GF-D8 (cell line): Measurements from ENCODE around the gene MAP2K5.
"Not testable (repeated sequence)": the region's sequence is repeated elsewhere in the genome, so short reads cannot be mapped to it uniquely, and the experiment has no call there.

Experiments
- DNase-seq: peaks from one replicate; lab custom pipeline; 2025; lab: John Stamatoyannopoulos, UW

The MAP2K5 gene

DNA sequence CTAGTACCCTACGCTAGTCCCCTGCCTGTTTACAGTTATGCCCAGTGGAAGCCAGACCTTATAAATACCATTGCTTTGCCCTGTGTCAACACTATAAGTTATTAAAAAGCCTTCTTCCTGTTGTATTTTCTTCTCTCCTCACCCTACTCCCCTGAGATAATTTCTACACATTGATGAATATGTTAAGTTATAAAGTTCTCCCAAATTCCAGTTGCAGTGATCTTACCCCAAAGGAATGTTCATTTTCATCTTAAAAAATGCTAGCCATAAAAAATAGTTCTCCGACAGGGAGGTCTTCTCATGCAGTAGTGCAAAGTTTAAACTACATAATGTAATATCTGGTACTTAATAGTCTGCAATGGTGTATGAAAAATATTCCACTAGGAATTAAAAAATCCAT, 58.6 kb downstream of the MAP2K5 start:
- no peak for DNase-seq

DNA sequence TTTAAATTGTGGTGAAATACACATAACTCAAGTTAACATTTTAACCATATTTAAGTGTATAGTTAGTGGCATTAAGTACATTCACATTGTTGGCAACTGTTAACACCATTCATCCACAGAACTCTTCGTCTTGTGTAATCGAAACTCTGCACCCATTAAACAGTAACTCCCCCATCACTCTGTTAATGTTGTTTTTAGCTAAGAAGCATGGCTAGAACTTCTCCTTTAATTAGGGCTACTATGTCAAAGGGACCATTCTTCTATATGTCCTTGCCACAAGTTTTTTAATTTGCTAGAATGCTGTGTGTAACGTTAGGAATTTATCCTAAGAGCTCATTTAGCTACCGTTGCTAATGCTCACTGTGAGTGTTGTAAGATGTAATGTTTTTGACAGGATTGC, 60.6 kb downstream of the MAP2K5 start:
- DNase-seq, result no peak

DNA sequence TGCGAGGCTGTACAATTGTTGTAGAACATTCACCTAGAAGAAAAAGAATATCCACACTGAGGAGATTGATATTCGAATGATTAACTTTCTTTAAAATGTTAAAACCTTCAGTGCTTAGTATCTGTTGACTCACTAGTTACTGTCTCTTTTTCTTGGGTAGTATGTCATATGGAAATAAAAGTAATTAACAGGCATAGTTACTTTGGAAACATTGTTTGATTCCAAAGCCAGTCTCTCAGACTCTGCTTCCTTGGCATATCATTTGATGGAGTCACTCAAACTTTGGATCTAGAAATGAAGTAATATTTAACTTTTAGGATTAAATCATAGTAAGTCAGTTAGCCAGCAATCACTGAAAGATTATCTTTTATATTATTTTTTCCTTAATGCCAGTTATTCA, 63.4 kb downstream of the MAP2K5 start:
- no peak for DNase-seq

DNA sequence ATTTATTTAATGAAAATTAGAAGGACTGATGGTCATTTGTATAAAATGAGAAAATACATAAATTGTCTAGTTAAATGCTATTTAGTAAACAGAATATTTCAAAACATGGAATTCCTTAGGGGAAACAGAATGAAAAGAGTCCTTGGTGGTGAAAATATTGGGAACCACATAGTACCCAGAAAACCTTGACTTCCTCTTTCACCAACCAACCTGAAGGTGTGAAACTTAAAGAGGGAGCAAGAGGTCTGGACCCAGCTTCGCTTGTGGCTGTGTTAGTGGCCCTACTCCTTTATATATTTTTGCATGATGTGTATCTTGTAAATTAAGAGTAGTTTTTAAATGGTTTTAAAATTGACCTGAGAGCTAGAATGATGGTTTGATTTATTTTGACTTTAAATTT, 64.2 kb downstream of the MAP2K5 start:
- DNase-seq, result no peak

DNA sequence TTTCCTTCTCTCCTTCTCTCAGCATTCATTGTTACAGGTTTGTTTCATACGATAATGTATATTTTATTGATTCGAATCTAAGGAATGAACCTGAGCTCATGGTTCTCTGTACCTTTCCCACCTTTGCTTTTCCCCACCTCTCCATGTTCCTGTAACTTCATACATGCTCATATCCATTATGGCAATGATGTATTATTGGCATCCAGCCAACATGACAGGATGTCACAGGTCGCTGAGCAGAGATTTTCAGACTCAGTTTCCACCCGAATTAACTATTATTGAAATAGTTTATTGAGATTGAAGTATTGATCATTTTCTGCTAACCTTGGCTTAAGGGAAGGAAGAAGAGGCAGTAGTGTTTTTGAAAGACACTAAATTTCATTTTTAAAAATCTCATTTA, 64.8 kb downstream of the MAP2K5 start:
- DNase-seq, result no peak

DNA sequence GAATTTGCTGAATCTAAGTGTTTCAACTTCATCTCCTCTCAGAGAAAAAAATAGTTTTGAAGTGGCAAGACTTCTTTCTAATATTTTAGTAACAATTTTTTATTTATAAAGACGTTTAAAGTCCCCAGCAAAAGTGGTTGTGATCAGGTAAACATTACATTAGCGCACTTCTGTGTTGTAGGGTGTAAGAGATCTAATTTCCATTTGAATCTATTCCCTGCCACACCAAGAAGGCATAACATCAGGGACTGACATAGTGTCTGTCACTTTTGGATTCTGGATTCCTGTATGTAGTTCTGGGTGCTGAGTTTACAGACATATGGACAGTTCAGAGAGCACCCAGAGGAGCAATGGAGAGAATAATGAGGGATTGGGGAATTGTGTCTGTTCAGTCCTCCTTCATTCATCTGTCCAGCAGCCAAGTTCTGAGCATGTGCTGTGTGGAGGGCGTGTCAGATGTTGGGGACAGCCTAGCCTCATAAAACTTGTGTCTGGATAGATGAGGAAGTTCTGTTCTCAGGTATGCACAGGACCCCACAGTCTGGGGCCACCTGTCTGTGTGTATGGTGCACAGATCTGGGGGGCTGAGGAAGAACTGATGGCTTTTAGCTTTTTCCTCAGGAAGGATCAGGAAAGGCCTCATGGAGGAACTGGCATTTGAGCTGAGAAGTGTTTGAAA, 65.6 kb downstream of the MAP2K5 start:
- DNase-seq, result no peak

DNA sequence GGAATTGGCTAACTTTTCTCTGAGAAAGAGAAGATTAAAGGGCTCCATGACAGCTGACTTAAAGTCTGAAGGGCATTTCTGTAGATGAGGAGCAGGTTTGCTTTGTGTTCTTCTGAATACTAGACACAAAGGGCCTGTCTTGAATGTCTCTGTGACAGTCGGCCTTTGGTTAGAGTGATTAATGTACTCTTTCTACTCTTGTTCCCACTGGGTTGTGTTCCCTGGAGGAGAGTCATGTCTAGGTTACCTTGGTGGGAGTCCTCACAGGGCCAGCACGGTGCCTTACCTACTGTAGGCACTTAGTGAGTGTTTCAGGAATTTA, 66.1 kb downstream of the MAP2K5 start:
- DNase-seq, result no peak

DNA sequence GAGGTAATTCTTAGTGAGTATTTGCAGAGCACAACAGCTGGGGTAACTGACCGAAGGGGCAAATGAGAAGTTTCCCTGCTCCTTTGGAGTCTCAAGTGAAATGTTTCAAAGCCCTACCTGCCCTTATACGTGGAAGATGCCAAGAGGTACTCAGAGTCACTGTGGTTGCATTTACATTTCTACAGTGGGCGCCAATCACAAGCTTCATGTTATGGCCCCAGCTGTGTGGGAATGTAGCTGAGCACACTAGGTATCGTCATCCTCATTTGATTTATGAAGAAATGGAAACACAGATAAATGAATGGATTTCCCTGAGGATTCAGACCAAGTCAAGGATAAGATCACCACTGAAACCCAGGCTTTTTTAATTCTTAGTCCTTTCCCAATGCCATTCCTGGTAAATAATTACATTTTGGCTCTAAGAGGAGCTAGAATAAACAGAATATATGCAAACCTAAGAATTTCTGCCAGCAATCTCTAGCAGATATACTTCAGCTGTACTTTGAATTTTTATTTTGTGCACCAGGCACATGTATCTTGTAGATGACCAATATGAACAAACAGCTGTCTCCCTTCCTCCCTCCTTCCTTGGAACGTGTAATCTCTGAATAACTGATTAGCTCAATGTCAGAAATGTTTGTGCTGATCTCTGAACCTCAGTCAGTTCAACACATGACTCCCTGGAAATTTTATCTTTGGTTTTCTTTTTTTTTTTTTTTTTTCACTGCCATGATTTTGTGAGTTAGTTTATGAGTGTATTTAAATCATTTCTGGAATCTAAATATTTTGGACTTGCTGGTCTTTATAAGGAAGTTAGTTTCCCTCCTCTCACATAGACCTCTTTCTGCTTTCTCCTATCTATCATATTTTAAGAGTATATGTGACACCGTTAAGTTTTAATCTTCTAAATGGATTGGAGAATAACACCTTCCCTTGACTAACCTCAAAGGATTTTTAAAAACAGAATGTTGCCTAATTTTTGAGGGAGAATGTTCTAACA, 69.2 kb downstream of the MAP2K5 start:
- no peak for DNase-seq

DNA sequence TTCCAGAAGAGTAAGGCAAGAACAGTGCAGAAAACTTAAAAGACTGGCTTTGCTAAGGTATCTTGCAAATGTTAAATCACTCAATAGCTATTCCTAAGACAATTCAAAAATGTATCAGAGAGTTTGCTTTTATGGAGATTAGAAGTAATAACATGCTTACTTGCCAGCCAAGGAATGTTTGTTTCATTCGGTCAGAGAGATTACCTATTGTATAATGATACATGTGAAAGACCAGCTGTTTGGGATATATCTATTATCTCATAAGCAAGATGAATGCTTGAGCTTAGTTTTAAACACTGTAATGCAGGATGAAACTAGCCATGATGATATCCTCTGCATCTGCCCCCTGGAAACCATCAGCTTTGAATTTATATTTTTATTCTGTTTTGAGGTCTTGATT, 70.7 kb downstream of the MAP2K5 start:
- DNase-seq, result no peak

DNA sequence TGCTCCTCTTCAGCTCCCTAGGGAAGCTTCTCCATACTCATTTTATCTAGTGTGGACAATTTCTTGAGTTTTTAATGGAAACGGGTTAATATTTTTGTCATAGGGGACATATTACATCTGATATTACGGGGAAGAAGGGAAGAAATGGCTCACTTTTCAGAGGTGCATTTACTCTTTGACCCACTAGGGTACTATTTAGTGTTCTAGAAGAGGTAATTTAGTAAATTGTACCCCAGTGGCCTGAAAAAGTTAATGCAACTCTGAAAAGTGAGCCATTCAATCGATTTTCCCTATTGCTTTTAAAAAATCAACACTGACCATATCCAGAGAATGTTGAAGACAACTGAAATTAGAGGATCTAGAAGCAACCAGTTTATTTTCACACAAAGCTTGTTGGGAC, 71.2 kb downstream of the MAP2K5 start:
- DNase-seq, result no peak

DNA sequence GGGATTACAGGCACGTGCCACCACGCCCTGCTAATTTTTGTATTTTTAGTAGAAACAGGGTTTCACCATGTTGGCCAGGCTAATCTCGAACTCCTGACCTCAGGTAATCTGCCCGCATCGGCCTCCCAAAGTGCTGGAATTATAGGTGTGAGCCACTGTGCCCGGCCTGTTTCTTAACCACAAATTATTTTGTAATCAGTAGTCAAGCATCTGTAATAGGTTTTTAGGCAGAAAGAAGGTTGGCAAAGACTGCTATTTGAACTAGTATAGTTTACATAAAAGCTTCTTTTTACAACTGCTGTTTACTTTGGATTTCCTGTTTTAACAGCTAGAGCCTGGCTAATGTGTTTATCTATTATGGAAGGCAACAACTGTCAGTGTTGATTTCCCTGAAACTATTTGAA, 72.6 kb downstream of the MAP2K5 start:
- DNase-seq, result not testable (repeated sequence)

DNA sequence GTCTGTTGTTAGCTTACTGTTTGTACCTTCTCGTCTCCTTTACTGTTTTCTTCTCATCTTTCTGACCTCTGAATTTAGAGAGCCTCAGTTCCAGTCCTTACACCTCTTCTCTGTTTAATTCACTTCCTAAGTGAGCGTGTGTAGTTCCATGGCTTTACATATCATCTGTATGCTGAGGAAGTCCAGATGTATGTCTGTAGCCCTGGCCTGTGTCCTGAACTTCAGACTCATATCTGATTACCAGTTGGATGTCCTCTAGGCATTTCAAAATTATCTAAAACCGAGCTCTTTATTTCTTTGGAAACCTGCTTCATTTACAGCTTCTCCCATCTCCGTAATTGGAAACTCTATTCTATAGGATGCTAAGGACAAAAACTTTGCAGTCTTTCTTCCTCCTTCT, 75.8 kb downstream of the MAP2K5 start:
- no peak for DNase-seq

DNA sequence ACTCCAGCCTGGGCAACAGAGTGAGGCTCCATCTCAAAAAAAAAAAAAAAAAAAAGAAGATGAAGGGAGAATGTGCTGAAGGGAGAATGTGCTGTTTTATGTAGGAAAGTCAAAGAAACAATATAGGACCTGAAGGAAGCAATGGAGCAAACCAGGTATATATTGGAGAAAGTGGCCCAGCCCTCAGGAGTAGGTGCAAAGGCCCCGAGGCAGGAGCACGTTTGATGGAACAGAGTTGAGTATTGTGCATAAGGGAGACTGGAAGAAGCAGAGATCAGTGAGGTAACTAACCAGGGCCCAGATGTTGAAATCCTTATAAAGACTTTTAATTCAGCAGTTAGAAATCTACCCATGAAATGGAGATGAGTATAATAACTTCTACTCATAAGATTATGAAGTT, 79.6 kb downstream of the MAP2K5 start:
- DNase-seq, result no peak

DNA sequence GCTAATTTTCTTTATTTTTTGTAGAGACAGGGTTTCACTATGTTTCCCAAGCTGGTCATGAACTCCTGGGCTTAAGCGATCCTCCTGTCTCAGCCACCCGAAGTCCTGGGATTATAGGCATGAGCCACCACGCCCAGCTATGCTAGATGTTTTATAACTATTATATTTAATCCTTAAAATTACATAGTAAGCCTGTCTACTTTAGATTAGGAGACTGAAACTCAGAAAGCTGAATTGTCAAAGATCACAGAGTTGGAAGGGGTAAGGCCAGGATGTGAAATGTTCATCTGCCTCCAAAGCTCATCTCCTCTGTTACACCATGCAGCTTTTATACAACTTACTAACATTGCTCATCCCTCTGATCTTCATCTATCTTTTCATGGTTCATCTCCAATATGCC, 89.8 kb downstream of the MAP2K5 start:
- no peak for DNase-seq

DNA sequence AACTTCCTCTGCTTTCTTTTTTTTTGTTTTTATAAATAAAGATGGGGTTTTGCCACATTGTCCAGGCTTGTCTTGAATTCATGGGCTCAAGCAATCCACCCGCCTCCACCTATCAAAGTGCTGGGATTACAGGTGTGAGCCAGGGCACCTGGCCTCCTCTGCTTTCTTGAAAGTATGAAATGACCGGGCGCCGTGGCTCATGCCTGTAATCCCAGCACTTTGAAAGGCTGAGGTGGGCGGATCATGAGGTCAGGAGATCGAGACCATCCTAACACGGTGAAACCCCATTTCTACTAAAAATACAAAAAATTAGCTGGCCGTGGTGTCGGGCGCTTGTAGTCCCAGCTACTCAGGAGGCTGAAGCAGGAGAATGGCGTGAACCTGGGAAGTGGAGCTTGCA, 93.4 kb downstream of the MAP2K5 start:
- not testable (repeated sequence) for DNase-seq

DNA sequence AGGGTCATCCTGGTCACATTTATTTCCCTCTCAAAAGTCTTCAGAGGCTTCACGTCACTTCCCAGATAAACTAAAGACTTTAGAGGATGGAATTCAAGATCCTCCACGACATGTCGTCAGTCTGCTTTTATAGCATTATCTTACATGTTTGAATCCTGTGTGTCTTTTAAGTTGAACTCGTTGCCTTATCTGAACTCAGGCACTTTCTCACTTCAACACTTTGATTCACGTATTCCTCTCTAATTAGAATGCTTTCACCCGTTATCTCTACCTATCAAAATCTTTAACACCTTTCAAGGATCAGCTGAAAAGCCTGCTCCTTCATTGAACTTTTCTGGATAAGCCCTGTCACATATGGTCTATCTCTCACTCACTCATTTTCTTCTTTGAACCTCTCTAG, 97.1 kb downstream of the MAP2K5 start:
- no peak for DNase-seq

DNA sequence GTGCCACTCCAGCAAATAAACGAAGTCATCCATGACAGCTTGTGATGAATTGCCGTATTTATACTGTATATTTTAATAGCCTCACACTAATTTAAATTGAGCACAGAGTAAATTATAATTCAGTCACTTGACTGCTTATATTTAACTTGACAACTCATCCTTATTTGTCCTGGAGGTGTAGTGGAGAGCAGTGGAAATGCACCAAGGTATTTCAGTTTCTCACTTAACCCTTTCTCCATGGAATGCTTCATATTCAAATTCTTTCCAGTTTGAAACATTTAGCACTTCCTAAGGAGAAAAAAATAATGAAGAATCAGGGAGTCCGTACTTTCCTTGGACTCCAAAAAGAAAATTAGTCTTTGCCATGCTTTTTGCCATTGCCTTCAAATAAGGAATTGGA, 99.0 kb downstream of the MAP2K5 start:
- DNase-seq, result no peak

DNA sequence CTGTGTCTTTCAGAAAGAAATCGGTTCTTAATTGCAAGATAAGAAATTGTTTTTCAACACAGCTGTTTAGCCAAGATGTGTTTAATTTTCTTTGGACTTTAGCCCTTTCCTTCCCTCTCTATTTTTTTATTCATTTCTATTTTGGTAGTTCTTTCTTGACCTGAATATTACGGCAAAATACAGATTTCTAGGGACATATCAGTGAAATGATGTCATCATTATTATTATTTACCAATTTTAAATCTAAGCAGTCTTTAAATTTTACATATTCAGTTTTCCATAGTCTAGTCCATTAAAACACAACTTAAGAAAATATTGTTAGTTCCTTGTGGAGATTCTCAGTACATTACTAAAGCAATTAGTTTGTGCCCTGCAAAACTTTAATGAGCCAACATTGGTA, 104.3 kb downstream of the MAP2K5 start:
- DNase-seq, result no peak

DNA sequence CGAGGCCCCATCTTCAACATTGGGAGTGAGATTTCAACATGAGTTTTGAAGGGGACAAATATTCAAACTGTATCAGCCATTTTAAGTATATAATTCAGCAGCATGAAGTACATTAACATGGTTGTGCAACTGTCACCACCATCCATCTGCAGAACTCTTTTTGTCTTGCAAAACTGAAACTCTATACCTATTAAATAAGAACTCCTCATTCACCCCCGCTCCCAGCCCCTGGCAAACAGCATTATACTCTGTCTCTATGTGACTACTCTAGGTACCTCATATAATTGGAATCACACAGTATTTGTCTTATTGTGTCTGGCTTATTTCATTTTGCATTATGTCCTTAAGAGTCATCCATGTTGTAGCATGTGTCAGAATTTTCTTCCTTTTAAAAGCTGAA, 110.1 kb downstream of the MAP2K5 start:
- no peak for DNase-seq

DNA sequence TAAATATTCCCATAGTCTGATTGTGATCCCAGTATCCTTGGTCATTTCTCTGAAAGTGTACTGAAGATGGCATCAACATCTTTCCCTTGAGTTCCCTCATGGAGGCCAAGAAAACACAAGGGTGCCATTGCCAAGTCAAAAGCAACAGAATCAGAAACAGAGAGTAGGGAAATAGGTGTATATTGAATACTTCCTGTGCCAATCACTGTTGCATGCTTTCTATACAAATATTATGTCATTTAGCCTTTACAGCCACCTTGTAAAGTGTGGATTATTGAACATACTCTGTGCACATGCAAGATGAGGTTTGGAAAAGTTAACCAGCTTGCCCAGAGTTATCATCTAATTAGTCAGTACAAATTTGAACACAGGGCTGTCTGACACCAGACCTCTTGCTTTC, 117.9 kb downstream of the MAP2K5 start:
- DNase-seq, result no peak

DNA sequence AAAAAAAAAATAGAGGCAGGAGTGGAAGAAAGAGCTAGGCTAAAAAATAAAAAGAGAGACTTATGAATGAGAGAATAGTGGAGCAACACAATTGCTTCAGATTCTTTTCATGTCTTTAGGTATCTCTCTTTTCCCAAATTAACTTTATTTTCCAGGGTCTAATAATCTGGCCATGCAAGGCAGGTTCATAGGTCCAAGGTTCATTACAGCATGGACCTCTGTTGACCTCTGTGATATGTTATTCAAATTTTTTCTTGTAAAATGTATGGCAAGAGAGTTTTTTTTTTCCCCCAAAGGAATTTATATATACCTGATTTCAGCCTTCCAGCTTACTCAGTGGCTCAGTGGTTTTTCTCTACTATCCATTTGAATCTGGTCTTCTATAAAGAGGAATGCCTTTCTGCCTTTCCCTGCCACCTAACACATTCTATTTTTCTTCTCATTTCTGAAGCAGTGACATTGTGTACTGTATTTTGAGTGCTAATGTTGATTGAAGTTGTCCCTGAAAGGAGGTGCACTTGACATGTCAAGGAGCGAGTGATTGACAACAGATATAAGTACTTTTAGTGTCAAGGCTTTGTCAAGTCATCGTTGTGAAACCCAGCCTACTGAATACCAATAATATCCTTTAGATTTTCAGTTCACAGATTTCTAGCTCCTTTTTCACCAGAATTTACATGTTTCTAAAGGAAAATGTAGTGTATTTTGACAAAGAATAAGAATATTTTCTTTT, 118.5 kb downstream of the MAP2K5 start:
- DNase-seq, result no peak

DNA sequence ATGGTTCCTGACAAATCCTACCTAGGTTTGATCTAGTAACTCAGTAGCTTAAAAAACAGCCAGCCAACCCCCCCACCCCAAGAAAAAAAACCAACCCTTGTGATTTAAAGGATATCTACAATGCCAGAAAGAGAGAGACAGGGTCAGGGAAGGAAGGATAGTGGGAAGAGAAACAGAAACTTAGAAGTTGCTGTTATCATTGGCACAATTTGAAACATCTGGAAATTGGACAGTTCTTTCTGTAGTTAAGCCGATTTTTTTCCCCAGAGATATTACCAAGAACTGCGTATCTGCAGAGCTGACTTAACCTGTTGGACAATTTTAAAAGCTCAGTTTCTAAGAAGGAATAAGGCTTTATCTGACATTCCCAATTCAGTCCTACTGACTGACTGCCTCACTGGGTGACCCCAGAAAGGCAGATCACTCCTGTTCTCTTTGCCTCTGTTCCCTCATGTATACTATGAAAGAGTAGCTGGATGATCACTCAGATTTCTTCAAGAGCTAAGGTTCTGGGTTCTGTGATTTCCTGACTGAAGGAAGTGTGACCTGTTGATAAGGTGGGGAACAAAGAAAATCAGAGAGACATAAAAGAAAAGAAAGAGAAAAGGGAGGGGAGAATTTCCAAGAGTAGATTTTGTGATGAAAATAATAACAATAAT, 128.3 kb downstream of the MAP2K5 start:
- no peak for DNase-seq
